ENCODE results near the gene PBX3.

PBX3 gene

GRCh38 chr9:125744616-125745015 is 2.6 kb upstream of the PBX3 start:
- no peak for DNase-seq (ENCODE audit: low spot score)
- no peak for TF ChIP-seq CTCF (IDR thresholded peaks at IDR 0.05; ENCODE audit: extremely low read depth, missing control alignments)

GRCh38 chr9:125745018-125745417 is 2.2 kb upstream of the PBX3 start:
- no peak for TF ChIP-seq CTCF (IDR thresholded peaks at IDR 0.05; ENCODE audit: extremely low read depth, missing control alignments)
- no peak for DNase-seq (ENCODE audit: low spot score)

GRCh38 chr9:125745682-125746016 is 1.5 kb upstream of the PBX3 start:
- no peak for TF ChIP-seq CTCF (IDR thresholded peaks at IDR 0.05; ENCODE audit: extremely low read depth, missing control alignments)
- DNase-seq (ENCODE audit: low spot score): no peak

- peak; percentile 97 for DNase-seq (ENCODE audit: low spot score)
- no peak for TF ChIP-seq CTCF (IDR thresholded peaks at IDR 0.05; ENCODE audit: extremely low read depth, missing control alignments)
These were observed 978 bp upstream of the PBX3 start for GRCh38 chr9:125746017-125746773.

- no peak for TF ChIP-seq CTCF (IDR thresholded peaks at IDR 0.05; ENCODE audit: extremely low read depth, missing control alignments)
- DNase-seq (ENCODE audit: low spot score): no peak
These were observed 460 bp upstream of the PBX3 start for GRCh38 chr9:125746774-125747052.

GRCh38 chr9:125747765-125748445 is 732 bp downstream of the PBX3 start:
- no peak for TF ChIP-seq CTCF (IDR thresholded peaks at IDR 0.05; ENCODE audit: extremely low read depth, missing control alignments)
- peak; percentile 70 for DNase-seq (ENCODE audit: low spot score)

- no peak for TF ChIP-seq CTCF (IDR thresholded peaks at IDR 0.05; ENCODE audit: extremely low read depth, missing control alignments)
- DNase-seq (ENCODE audit: low spot score): peak; percentile 34
These were observed 1.4 kb downstream of the PBX3 start for GRCh38 chr9:125748446-125749099.

Data from GM20000 (cell line).